Measurements from ENCODE around the gene CEP85L. TPM values are rescaled to one million over a fixed set of nuclear protein-coding genes. Genes with fewer than 3 reads are reported as not detected.

Gene CEP85L
- total RNA-seq, 1 experiment from 2014 or later = 5.8 TPM

GRCh38 chr6:118530942-118531341 lies 120.4 kb downstream of the CEP85L start:
- no peak for DNase-seq
- BruUV-seq (replicated peaks) = no TSS peak
- Mint-ChIP-seq H3K36me3 (ENCODE audit: insufficient read depth, unreplicated experiment) (no peaks in the 10 kb centered on the region), H3K4me1 (ENCODE audit: low read depth, unreplicated experiment) (no peaks in the 10 kb centered on the region), H3K27me3 (ENCODE audit: unreplicated experiment) (no peaks in the 10 kb centered on the region), H3K4me3 (ENCODE audit: low read depth, unreplicated experiment) (no peak overlapping the region), H3K27ac (ENCODE audit: unreplicated experiment) (no peak overlapping the region), H3K9me3 (ENCODE audit: low read depth, unreplicated experiment) (peaks cover 2% of the 10 kb centered on the region)
- intact Hi-C loops (cut with micrococcal nuclease; ENCODE audit: unreplicated experiment) = no loop called here
- CTCF ChIA-PET = no interaction called here
- no peak for TF ChIP-seq CTCF (IDR thresholded peaks at IDR 0.05; ENCODE audit: unreplicated experiment)

- intact Hi-C loops (cut with micrococcal nuclease; ENCODE audit: unreplicated experiment) = no loop called here
- DNase-seq = no peak
These were observed 121.6 kb downstream of the CEP85L start for GRCh38 chr6:118529756-118530155.

GRCh38 chr6:118528129-118528528 lies 123.3 kb downstream of the CEP85L start:
- H3K4me3 Mint-ChIP-seq (ENCODE audit: low read depth, unreplicated experiment) = no peak overlapping the region
- no TSS peak for BruUV-seq (replicated peaks)

More at GRCh38 chr6:118529756-118530155, 121.6 kb downstream of the CEP85L start:
- no peak overlapping the region for H3K27ac Mint-ChIP-seq (ENCODE audit: unreplicated experiment)
- CTCF ChIA-PET = no interaction called here
- no peaks in the 10 kb centered on the region for H3K36me3 Mint-ChIP-seq (ENCODE audit: insufficient read depth, unreplicated experiment)
- TF ChIP-seq CTCF (IDR thresholded peaks at IDR 0.05; ENCODE audit: unreplicated experiment) = no peak
- peaks cover 2% of the 10 kb centered on the region for H3K9me3 Mint-ChIP-seq (ENCODE audit: low read depth, unreplicated experiment)
- H3K27me3 Mint-ChIP-seq (ENCODE audit: unreplicated experiment) = no peaks in the 10 kb centered on the region
- BruUV-seq (replicated peaks) = no TSS peak
- no peak overlapping the region for H3K4me3 Mint-ChIP-seq (ENCODE audit: low read depth, unreplicated experiment)
- no peaks in the 10 kb centered on the region for H3K4me1 Mint-ChIP-seq (ENCODE audit: low read depth, unreplicated experiment)

GRCh38 chr6:118525913-118526780 lies 125.2 kb downstream of the CEP85L start:
- intact Hi-C loops (cut with micrococcal nuclease; ENCODE audit: unreplicated experiment) = no loop called here
- no peak for DNase-seq
- H3K4me3 Mint-ChIP-seq (ENCODE audit: low read depth, unreplicated experiment) = no peak overlapping the region
- H3K9me3 Mint-ChIP-seq (ENCODE audit: low read depth, unreplicated experiment) = peaks cover 2% of the 10 kb centered on the region
- CTCF ChIA-PET = no interaction called here
- no peak overlapping the region for H3K27ac Mint-ChIP-seq (ENCODE audit: unreplicated experiment)
- H3K27me3 Mint-ChIP-seq (ENCODE audit: unreplicated experiment) = no peaks in the 10 kb centered on the region
- BruUV-seq (replicated peaks) = no TSS peak
- H3K4me1 Mint-ChIP-seq (ENCODE audit: low read depth, unreplicated experiment) = no peaks in the 10 kb centered on the region
- no peak for TF ChIP-seq CTCF (IDR thresholded peaks at IDR 0.05; ENCODE audit: unreplicated experiment)
- H3K36me3 Mint-ChIP-seq (ENCODE audit: insufficient read depth, unreplicated experiment) = no peaks in the 10 kb centered on the region

More at GRCh38 chr6:118528129-118528528, 123.3 kb downstream of the CEP85L start:
- no peak for TF ChIP-seq CTCF (IDR thresholded peaks at IDR 0.05; ENCODE audit: unreplicated experiment)
- Mint-ChIP-seq H3K27me3 (ENCODE audit: unreplicated experiment) (no peaks in the 10 kb centered on the region), H3K4me1 (ENCODE audit: low read depth, unreplicated experiment) (no peaks in the 10 kb centered on the region), H3K9me3 (ENCODE audit: low read depth, unreplicated experiment) (peaks cover 2% of the 10 kb centered on the region), H3K36me3 (ENCODE audit: insufficient read depth, unreplicated experiment) (no peaks in the 10 kb centered on the region), H3K27ac (ENCODE audit: unreplicated experiment) (no peak overlapping the region)
- no peak for DNase-seq
- intact Hi-C loops (cut with micrococcal nuclease; ENCODE audit: unreplicated experiment) = no loop called here
- CTCF ChIA-PET = no interaction called here

All from Calu3 (cell line).